MG63 (cell line): ENCODE measurements around the gene TENM4. TPM values are rescaled to one million over a fixed set of nuclear protein-coding genes. Genes with fewer than 3 reads are reported as not detected.
"Not testable (repeated sequence)": the region's sequence is repeated elsewhere in the genome, so short reads cannot be mapped to it uniquely, and the experiment has no call there.

Source experiments
- DNase-seq: peaks from one replicate; pipeline ENCODE4 v3.0.0-alpha.2; 2020
- H3K27me3 ChIP-seq: fragments of 250-450 bp; sonication (Bioruptor Pico); 2 replicates; pipeline ENCODE4 v1.5.1; 2020; ENCODE audit warnings: mild to moderate bottlenecking, moderate library complexity
- H3K36me3 ChIP-seq: fragments of 250-450 bp; sonication (Bioruptor Pico); 2 replicates; pipeline ENCODE4 v1.5.1; 2020; ENCODE audit warnings: mild to moderate bottlenecking, moderate library complexity
- H3K4me3 ChIP-seq: fragments of 250-450 bp; sonication (Bioruptor Pico); 2 replicates; pipeline ENCODE4 v1.5.1; 2020; ENCODE audit warnings: mild to moderate bottlenecking, moderate library complexity
- H3K9me3 ChIP-seq: fragments of 250-450 bp; sonication (Bioruptor Pico); 2 replicates; pipeline ENCODE4 v1.5.1; 2020; ENCODE audit warnings: mild to moderate bottlenecking, moderate library complexity
- total RNA-seq: library from RNA; depleted of rRNA; stranded (reverse); fragments of >200 nt; shearing (Covaris generic); gene quantifications from 2 replicates; pipeline ENCODE4 v1.2.3, GENCODE V29; 2014; ENCODE audit warnings: low replicate concordance

TENM4 gene
- total RNA-seq, 1 experiment from 2014 or later = not detected

DNA sequence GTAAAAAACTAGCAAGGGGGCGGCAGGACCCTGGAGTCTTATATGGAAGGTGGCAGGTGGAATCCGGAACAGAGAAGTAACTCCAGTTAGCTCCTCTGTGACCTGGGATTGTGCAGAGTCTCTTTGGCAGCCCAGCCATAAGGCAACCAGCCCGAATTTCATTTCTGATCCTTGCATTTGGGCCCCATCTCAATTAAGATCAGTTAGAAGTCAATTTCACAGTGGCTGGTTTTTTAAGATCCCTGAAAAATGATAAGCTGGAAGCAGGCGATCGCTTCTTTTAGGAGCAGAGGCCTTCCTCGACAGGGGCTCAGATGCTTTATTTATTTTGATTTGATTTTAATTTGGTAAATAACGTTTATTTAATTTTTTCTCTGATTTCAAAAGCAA is 199.0 kb downstream of the TENM4 start:
- H3K36me3 ChIP-seq = no peaks in the 10 kb centered on the region
- DNase-seq = no peak
- no peaks in the 10 kb centered on the region for H3K27me3 ChIP-seq
- H3K9me3 ChIP-seq = no peaks in the 10 kb centered on the region
- no peak overlapping the region for H3K4me3 ChIP-seq

DNA sequence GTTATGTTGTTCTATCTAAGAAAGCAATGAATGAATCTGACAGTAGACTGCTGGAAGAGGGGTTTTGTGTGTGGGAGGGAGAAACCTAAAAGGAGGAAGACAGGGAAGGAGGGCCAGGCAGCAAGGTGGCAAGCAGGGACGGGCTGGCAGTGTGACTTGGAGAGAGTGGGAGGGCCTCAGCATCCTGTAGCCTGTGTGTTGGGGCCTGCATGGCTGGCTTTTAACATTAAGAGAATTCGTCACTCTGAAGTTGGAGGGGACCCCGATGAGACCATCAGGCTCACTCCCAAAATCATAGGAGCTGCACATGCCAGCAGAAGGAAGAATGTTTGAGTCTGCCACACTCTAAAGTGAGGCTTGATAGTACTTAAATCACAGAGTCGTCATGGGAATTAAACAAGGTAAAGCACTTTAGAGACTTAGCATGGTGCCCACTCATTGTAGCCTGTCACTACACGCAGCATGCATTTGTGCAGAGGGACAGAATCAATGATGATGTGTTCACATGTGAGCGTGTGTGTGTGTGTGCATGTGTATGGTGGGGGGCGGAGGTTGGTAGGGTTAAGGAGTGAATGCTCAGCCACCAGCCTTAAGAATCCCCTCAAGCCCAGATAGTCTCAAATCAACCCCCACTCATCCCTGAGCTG is 199.5 kb downstream of the TENM4 start:
- Histone ChIP-seq H3K27me3 (no peaks in the 10 kb centered on the region), H3K9me3 (no peaks in the 10 kb centered on the region), H3K4me3 (no peak overlapping the region), H3K36me3 (no peaks in the 10 kb centered on the region)
- no peak for DNase-seq

DNA sequence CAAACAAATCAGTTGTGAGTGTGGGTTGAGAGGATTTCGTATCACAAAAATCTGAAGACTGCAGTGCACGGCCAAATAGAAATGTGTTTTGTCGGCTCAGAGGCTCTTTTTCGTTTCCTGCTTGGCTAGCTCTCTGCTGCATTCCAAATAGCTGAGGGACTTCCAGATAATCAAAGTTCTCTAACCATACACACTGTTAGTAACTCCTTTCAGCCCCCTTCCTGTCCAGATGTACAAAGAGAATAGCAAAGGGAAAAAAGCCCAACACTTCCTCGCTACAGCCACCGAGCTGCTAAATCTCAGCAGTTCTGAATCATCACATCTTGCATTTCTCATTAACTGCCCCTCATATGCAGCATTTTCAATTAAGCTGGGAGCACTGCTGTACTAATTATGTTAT is 203.1 kb downstream of the TENM4 start:
- DNase-seq = no peak
- Histone ChIP-seq H3K9me3 (no peaks in the 10 kb centered on the region), H3K27me3 (no peaks in the 10 kb centered on the region), H3K4me3 (no peak overlapping the region), H3K36me3 (no peaks in the 10 kb centered on the region)

- Histone ChIP-seq H3K9me3 (no peaks in the 10 kb centered on the region), H3K27me3 (no peaks in the 10 kb centered on the region), H3K36me3 (no peaks in the 10 kb centered on the region), H3K4me3 (no peak overlapping the region)
- DNase-seq = no peak
Observed at GRCh38 chr11:79237091-79237490, 203.7 kb downstream of the TENM4 start.

GRCh38 chr11:79236541-79236971 is 204.3 kb downstream of the TENM4 start:
- no peaks in the 10 kb centered on the region for H3K9me3 ChIP-seq
- no peak overlapping the region for H3K4me3 ChIP-seq
- no peaks in the 10 kb centered on the region for H3K27me3 ChIP-seq
- H3K36me3 ChIP-seq = no peaks in the 10 kb centered on the region
- DNase-seq = no peak

GRCh38 chr11:79235696-79236095 is 205.1 kb downstream of the TENM4 start:
- no peaks in the 10 kb centered on the region for H3K9me3 ChIP-seq
- H3K27me3 ChIP-seq = no peaks in the 10 kb centered on the region
- DNase-seq = no peak
- no peaks in the 10 kb centered on the region for H3K36me3 ChIP-seq
- H3K4me3 ChIP-seq = no peak overlapping the region

GRCh38 chr11:79232346-79232745 is 208.5 kb downstream of the TENM4 start:
- DNase-seq = no peak
- no peak overlapping the region for H3K4me3 ChIP-seq
- H3K27me3 ChIP-seq = no peaks in the 10 kb centered on the region
- H3K9me3 ChIP-seq = no peaks in the 10 kb centered on the region
- no peaks in the 10 kb centered on the region for H3K36me3 ChIP-seq

DNA sequence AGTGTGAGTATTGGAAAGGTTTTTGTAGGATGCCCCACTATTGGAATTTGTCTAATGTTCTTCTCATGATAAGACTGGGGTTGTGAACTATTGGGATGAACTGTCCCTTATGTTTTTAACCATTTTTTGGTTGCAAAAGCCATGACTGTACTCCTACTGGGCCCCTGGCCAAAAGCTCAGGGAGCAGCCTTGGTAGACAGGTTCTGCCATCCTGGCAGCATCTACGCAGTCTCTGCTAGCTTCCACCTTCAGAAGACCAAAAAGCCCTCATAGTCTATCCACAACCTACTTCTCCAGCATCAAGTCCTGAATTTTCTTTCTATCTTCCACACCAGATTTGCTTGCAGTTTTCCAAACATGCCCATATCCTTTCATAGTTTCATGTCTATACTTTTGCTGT is 211.8 kb downstream of the TENM4 start:
- DNase-seq = no peak
- H3K27me3 ChIP-seq = no peaks in the 10 kb centered on the region

DNA sequence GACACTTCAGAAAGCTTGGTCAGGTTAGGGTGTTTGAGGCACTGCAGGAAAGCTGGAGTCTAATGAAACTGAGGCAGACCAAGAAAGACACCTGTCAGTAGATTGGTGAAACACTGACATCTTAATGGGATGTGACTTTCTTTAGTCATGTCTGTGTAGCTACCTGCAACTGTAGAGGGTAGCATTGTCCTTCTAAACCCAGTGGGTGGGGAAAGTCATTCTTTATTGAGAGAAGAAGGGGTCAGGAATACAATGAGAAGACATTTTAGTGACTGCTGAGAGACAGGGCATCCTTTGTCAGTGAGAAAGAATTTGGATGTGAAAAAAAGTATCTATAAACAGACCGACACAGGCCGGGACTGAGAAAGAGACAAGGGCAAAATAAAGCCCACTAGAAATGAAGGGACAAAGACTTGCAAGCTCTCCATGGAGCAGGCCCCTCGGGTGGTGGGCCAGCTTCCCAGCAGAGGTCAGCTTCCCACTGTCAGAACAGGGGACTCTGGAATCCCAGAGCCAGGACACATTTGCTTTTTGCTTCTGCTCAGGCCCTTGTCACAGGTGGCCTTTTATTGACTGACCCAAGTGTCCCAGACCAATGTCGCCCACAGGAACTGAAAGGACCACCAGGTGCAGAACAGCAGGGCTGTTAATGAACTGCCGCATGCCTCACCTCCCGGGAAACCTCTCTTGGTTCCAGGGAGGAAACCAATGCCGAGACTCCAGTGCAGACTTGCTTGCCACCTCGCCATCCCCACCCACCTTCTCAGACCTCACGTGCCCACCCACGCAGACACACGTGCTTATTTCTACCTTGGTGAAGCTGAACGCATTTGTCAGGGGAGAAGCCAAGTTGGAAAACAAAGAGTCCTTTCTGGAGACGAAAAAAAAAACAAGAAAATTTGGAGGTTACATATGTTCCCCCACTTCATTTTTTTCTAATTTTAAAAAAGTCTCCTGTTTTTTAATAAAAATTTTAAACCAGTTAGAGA is 212.8 kb downstream of the TENM4 start:
- Histone ChIP-seq H3K4me3 (no peak overlapping the region), H3K27me3 (no peaks in the 10 kb centered on the region), H3K36me3 (no peaks in the 10 kb centered on the region), H3K9me3 (no peaks in the 10 kb centered on the region)
- no peak for DNase-seq

More for the DNA sequence above, 211.8 kb downstream of the TENM4 start:
- Histone ChIP-seq H3K36me3 (no peaks in the 10 kb centered on the region), H3K4me3 (no peak overlapping the region), H3K9me3 (no peaks in the 10 kb centered on the region)

GRCh38 chr11:79227308-79227707 is 213.5 kb downstream of the TENM4 start:
- no peak for DNase-seq
- Histone ChIP-seq H3K4me3 (no peak overlapping the region), H3K36me3 (no peaks in the 10 kb centered on the region), H3K9me3 (no peaks in the 10 kb centered on the region), H3K27me3 (no peaks in the 10 kb centered on the region)

GRCh38 chr11:79226126-79226525 is 214.7 kb downstream of the TENM4 start:
- no peaks in the 10 kb centered on the region for H3K36me3 ChIP-seq
- DNase-seq = no peak
- no peaks in the 10 kb centered on the region for H3K9me3 ChIP-seq
- H3K27me3 ChIP-seq = no peaks in the 10 kb centered on the region
- H3K4me3 ChIP-seq = no peak overlapping the region

DNA sequence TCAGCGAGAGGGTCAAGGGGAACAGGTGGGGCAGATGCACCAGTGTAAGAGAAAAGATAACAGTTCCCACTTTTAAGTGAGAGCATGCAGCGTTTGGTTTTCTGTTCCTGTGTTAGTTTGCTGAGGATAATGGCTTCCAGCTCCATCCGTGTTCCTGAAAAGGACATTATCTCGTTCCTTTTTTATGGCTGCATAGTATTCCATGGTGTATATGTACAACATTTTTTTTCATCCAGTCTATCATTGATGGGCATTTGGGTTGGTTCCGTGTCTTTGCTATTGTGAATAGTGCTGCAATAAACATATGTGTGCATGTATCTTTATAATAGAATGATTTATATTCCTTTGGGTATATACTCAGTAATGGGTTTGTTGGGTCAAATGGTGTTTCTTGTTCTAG is 218.7 kb downstream of the TENM4 start:
- not testable (repeated sequence) for H3K27me3 ChIP-seq, H3K4me3 ChIP-seq, H3K36me3 ChIP-seq, DNase-seq, H3K9me3 ChIP-seq

DNA sequence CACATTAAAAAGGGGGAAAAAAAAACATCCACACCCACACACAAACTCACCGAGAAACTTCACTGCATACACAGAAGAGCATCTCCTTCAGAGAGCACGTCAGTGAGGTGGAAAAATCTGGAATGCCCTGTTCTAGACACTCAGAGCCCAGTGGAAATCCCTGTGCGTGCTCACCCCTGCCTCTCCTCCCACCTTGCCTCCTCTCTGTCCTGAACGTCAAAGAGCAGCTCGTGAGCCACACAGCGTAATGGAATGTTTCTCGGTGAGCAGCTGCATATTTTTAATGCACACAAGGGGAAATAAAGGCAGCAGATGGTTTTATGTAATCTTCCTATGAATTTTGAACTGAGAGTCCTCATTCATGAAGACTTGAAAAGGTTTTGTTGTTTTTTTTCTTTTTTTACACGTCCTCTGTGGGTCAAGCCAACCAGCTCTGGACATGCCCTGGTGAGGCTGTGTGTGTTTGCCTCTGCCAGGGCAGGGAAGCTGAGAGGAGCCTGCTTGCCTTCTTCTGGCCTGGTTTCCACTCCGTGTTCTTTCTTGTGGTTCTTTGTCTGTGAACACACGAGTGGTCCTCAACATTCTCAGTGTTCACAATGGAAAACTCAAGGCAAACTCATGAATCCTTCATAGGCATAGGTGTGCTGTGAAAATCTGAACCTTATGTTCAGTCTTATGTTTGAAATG is 219.2 kb downstream of the TENM4 start:
- DNase-seq = no peak
- H3K9me3 ChIP-seq = no peaks in the 10 kb centered on the region
- no peak overlapping the region for H3K4me3 ChIP-seq
- no peaks in the 10 kb centered on the region; the same call in 1 of the 2 replicates for H3K27me3 ChIP-seq
- no peaks in the 10 kb centered on the region for H3K36me3 ChIP-seq

- H3K27me3 ChIP-seq = no peaks in the 10 kb centered on the region; the same call in 1 of the 2 replicates
- H3K9me3 ChIP-seq = no peaks in the 10 kb centered on the region
- H3K36me3 ChIP-seq = no peaks in the 10 kb centered on the region
- no peak overlapping the region for H3K4me3 ChIP-seq
- no peak for DNase-seq
Observed at GRCh38 chr11:79220171-79220570, 220.7 kb downstream of the TENM4 start.

- Histone ChIP-seq H3K36me3 (no peaks in the 10 kb centered on the region), H3K9me3 (no peaks in the 10 kb centered on the region), H3K27me3 (no peaks in the 10 kb centered on the region; the same call in 1 of the 2 replicates), H3K4me3 (no peak overlapping the region)
- no peak for DNase-seq
Observed at GRCh38 chr11:79219186-79220045, 221.4 kb downstream of the TENM4 start.

DNA sequence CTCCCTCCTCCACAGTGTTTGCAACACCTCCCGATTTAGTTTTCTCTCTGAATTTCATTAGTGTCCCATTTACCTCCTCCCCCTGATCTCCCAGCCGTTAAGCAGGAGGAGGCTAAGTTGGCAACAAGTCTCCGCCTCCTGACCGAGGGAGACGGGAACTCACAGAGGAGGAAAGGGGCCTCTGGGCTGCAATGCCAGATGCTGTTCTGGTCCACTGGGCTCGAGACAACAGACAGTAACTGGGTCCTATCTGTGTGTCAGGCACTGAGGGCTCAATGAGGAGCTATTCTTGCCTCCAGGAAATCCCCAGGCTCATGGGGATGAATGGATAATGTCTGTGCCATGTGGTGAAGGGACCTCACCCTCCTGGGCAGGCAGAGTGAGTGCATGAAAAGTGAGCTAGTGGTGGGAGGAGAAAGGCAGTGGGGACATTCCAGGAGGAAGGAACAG is 228.1 kb downstream of the TENM4 start:
- no peak overlapping the region for H3K4me3 ChIP-seq
- no peaks in the 10 kb centered on the region; the same call in 1 of the 2 replicates for H3K27me3 ChIP-seq
- no peaks in the 10 kb centered on the region for H3K36me3 ChIP-seq
- no peaks in the 10 kb centered on the region for H3K9me3 ChIP-seq
- no peak for DNase-seq
